Activated CD8-positive, alpha-beta memory T cell treated with anti-CD3 and anti-CD28 coated beads, Interleukin-2, amount 50 U/mL, for 4 hours (primary cell): ENCODE data around the gene SRI.

Experiments used
- DNase-seq: peaks from one replicate; pipeline ENCODE4 v3.0.0-alpha.2; 2020

SRI gene

GRCh38 chr7:88224601-88225275 lies 4.9 kb upstream of the SRI start:
- no peak for DNase-seq

GRCh38 chr7:88223265-88223664 lies 3.4 kb upstream of the SRI start:
- no peak for DNase-seq

DNA sequence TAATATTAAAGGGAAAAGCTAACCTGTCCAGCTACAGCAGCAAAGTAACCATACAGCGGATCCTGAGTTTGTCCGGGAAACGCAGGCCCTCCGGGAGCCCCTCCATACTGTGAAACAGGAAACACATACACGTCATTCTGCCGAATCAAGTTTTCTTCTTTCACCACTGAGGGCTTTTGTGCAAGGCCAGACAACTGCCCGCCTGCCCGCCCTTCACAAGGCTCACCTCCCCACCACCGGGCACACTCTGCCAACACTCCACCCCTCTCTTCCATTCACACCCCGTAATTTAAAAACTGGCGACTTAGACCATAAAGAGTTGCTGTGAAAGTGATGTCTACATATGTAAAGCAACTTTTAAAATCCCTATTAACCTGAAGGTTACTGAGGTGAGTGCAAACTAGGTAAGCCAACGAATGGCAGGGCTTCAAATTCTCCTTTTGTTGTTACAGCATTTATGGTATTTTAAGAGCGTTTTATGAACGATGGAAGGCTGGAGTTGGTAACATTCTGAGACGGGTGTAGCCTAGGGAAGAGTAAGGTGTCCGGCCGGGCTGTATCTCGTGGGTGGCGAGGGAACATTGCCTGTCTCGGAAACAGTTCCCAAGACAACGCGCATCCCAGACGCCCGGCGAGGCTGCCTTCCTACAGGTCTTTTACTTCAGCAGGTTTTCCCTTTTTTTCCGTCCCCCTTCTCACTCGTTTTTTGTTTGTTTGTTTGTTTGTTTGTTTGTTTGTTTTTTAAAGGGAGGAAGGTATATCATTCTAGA lies 817 bp downstream of the SRI start:
- peak; percentile 18 for DNase-seq

- no peak for DNase-seq
Observed at GRCh38 chr7:88218429-88218745, 1.5 kb downstream of the SRI start.

DNA sequence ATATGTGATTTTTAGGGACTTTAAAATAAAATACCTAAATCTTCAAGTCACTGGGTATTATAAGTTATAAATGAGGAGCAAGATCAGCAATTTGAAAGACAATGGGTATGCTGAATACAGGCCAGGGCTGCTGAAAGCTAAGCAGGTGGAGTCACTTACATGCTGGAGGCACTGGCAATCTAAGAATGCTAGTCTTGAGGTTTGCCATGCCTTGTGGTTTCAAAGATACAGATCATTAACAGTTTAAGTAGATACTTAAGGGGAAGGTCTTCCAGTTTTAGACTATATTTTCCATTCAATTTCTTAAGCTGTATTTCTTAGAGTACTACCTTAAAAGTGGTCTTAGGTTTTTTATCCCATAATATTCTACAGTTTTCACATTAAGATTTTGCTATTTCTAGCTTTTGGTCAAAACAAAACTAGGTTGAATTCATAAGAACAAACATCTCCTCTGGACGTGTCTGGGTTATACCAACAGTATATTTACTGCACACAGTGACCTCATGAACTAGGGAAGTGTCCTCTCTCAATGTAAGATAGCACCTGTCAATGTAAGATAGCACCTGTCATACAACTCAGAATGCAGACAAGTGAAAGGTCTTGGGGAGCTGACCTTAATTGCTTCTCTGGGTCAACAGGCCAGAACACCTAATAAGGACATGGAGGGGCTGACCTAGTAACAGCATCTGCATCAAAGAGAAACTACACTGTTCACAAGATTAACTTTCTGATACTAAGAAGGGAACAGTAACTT lies 2.0 kb downstream of the SRI start:
- no peak for DNase-seq

DNA sequence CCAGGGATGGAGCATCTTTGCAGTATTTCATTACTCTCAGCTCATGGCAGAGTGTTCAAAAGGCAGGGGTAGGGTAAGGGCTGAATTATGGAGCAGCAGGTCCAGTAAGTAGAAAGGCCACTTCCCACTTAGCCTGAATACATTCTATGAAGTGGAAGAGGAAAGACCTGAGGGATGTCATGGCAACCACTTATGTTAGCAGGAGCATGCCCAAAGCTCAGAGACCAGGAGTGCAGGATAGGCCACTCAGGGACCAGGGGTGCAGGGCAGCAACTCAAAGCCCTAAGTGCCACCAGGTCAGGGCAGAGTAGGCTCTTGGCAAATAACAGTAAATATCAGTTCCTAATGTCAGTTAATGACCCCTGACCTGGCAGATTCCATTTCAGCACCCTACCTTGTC lies 3.6 kb downstream of the SRI start:
- DNase-seq = no peak

DNA sequence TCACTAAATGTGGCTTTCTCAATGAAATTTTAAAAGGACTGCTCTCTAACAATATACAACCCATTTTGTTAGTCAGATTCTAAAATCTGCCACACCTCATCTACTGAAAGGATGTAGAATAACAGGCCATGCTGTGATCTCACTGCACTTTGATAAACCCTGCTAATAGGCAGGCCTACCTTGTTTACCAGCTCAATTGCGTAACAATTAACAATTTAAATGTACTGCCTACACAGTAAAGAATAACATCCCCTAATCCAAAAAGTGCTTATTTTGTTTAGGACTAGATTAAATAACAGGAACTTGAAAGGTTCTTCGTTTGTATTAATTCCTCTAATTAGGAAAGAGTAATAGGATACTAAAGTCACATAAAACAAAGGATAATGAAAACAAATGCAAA lies 4.5 kb downstream of the SRI start:
- DNase-seq = no peak

GRCh38 chr7:88214456-88214855 lies 5.4 kb downstream of the SRI start:
- DNase-seq = no peak

- DNase-seq = no peak
Observed at GRCh38 chr7:88212918-88213317, 6.9 kb downstream of the SRI start.

- no peak for DNase-seq
Observed at GRCh38 chr7:88208521-88208920, 11.3 kb downstream of the SRI start.

GRCh38 chr7:88206254-88206653 lies 13.6 kb downstream of the SRI start:
- no peak for DNase-seq

GRCh38 chr7:88205179-88205578 lies 14.7 kb downstream of the SRI start:
- no peak for DNase-seq

DNA sequence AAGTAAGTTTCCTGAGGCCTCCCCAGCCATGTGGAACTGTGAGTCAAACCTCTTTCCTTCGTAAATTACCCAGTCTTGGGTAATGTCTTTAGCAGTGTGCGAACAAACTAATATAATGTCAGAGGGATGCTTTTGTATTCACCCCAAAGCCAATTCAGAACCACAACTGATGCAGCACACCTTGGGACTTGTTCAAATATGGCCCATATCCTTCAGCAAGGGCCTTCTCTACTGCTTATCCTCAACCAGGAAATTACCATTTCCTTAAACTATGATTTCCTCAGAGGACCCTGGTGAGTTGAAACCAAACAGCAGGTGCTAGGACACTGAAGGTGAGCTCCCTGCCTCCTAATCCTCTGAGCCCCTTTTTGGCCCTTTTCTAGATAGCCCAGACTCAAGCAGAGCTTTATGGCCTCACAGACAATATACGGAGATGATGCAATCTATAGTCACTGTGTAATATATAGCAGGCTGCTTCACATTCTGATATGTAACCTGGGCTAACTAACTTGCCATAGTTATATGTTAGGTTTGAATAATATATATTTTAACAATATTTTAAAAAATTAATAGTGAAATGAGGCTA lies 15.2 kb downstream of the SRI start:
- DNase-seq = no peak

DNA sequence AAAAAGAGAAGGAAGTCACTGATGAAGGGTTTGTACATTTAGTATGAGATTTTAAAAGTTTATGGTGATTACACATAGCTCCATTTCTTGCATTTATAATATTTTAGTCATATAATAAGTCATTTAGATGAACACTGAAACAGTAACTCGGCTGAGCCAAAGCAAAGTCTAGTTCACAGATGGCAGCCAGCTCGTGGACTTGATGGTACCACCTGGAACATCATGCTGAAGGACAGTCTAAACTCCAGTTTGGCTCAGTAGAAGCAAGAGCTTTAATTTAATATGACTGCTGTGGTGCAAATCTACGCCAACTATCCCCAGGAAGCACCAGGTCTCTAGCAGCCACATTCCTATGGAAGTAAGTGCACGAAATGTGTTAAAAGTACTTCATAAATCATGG lies 16.4 kb downstream of the SRI start:
- no peak for DNase-seq

DNA sequence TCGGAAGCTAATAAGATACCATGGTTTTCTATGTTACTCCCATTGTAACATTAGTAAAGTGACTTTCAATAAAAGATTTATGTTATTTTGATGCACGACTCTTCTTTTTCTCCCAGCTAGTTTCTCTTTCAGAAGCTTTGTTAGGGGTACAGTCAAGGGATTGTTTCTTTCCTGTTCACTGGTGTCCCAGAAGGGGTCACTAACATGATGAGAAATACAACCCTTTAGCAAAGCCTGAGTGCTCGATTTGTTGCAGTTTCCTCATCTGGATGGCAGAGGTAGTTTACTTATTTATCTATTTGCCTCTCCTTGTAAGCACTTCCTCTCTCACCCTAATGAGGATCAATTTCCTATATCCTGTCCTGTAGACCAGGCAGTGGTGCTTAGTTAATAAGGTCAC lies 17.0 kb downstream of the SRI start:
- no peak for DNase-seq

DNA sequence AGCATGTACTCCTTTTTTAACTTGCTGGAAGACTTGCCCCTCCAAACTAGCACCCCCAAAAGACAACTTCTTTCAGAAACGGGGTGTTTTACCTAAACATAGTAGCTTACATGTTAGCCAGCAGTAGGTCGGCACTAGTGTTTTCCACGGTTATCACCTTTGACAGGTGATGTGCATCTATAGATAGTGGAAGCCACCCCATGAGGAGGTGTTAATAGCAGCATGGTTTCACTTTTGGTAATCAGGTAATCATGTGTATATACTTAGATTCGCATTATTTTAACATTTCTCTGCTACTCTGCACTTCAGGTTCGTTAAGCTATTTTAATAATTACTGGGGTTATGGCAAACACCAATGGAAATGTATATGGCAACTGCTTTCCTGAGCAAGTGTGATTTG lies 17.6 kb downstream of the SRI start:
- DNase-seq = no peak

- no peak for DNase-seq
Observed at GRCh38 chr7:88201305-88201704, 18.5 kb downstream of the SRI start.

DNA sequence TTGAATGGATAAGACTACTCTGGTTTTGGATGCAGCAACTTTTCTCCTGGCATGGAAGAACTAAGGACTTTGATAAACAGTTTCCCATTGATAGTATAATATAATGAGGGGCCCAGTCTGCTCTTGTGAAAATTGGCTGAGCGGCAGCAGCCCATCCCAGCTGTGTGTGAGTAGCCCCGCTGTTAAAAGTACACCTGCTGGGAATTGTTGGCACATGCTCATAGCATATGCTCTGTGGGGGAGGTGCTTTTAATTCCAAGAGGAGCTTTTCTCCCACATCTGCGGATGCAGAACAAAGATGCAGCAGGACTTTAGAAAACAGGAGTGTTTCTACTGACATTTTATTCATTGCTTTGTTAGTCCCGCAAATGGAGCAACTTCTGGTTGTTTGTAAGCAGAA lies 19.0 kb downstream of the SRI start:
- no peak for DNase-seq

GRCh38 chr7:88200261-88200660 lies 19.6 kb downstream of the SRI start:
- DNase-seq = no peak

GRCh38 chr7:88191911-88192310 lies 27.9 kb downstream of the SRI start:
- DNase-seq = no peak

GRCh38 chr7:88185650-88186049 lies 34.2 kb downstream of the SRI start:
- DNase-seq = no peak

GRCh38 chr7:88184848-88185304 lies 35.0 kb downstream of the SRI start:
- DNase-seq = no peak

- DNase-seq = no peak
Observed at GRCh38 chr7:88183051-88183450, 36.8 kb downstream of the SRI start.

DNA sequence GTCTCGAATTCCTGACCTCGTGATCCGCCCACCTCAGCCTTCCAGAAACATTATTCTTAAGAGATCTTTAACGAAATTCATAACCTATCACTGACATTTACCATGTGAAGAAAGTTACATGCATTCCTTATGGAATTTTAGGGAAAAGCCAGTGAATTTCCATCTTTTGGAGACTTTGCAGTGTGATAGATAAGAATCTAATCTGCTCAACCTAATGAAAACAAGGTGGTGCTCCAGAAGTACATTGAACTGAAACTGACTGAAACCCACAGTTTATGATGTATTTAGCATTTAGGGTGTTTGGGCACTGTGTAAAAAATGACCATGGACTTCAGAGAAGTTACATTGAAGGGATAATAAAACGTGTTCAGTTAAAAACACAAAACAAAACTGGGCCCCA lies 43.6 kb downstream of the SRI start:
- DNase-seq = no peak
